Fibroblast of villous mesenchyme (primary cell): Measurements from ENCODE around the gene APEH. TPM values are rescaled to one million over a fixed set of nuclear protein-coding genes. Genes with fewer than 3 reads are reported as not detected.

ENCODE experiments used
- DNase-seq: peaks from one replicate; pipeline ENCODE4 v3.0.0-alpha.2; 2010; ENCODE audit warnings: low read depth
- H3K4me3 ChIP-seq: 2 replicates; pipeline ENCODE4 v1.5.1; 2011; ENCODE audit warnings: low read depth, mild to moderate bottlenecking, low read length
- CTCF ChIP-seq: IDR thresholded peaks from 2 replicates; pipeline ENCODE4 v1.5.1; 2012; ENCODE audit warnings: low read depth, mild to moderate bottlenecking, low read length; ENCODE audit not compliant: insufficient read depth
- total RNA-seq: library from RNA; depleted of rRNA; stranded (reverse); fragments of >200 nt; gene quantifications from 2 replicates; pipeline ENCODE4 v1.2.3, GENCODE V29; 2012

APEH gene
- total RNA-seq, 1 donor: 109 TPM

GRCh38 chr3:49705390-49705960 lies 31.3 kb downstream of the APEH start:
- no peak overlapping the region for H3K4me3 ChIP-seq
- DNase-seq: no peak
- TF ChIP-seq CTCF: no peak

GRCh38 chr3:49706456-49707112 lies 32.4 kb downstream of the APEH start:
- TF ChIP-seq CTCF: no peak
- DNase-seq: no peak
- no peak overlapping the region for H3K4me3 ChIP-seq

GRCh38 chr3:49707113-49707480 lies 32.9 kb downstream of the APEH start:
- DNase-seq: no peak
- no peak overlapping the region for H3K4me3 ChIP-seq
- TF ChIP-seq CTCF: no peak

- no peak for DNase-seq
- no peak for TF ChIP-seq CTCF
- H3K4me3 ChIP-seq: no peak overlapping the region
Measured at GRCh38 chr3:49709852-49710251, 35.7 kb downstream of the APEH start.

GRCh38 chr3:49711489-49711888 lies 37.3 kb downstream of the APEH start:
- no peak for DNase-seq
- H3K4me3 ChIP-seq: no peak overlapping the region
- TF ChIP-seq CTCF: no peak

GRCh38 chr3:49712166-49712565 lies 38.0 kb downstream of the APEH start:
- no peak for TF ChIP-seq CTCF
- H3K4me3 ChIP-seq: no peak overlapping the region
- no peak for DNase-seq

- no peak for DNase-seq
- no peak overlapping the region for H3K4me3 ChIP-seq
- no peak for TF ChIP-seq CTCF
Measured at GRCh38 chr3:49712631-49713317, 38.6 kb downstream of the APEH start.
